IgD-negative memory B cell (primary cell): Measurements from ENCODE around the gene MCRIP1. TPM values are rescaled to one million over a fixed set of nuclear protein-coding genes. Genes with fewer than 3 reads are reported as not detected.

ENCODE experiments used
- H3K27ac Mint-ChIP-seq, 3 donors: one replicate each; pipeline ENCODE4 v1.8.0; 2020 to 2022; ENCODE audit warnings: mild to moderate bottlenecking in 3 of 3, mixed read lengths in 3 of 3, moderate library complexity in 1 of 3
- H3K27me3 Mint-ChIP-seq: one replicate; pipeline ENCODE4 v1.8.0; 2021; ENCODE audit warnings: mixed read lengths
- H3K36me3 Mint-ChIP-seq: one replicate; pipeline ENCODE4 v1.8.0; 2020; ENCODE audit warnings: mild to moderate bottlenecking, mixed read lengths
- H3K4me1 Mint-ChIP-seq, 3 donors: one replicate each; pipeline ENCODE4 v1.8.0; 2020 to 2022; ENCODE audit warnings: mixed read lengths in 3 of 3, mild to moderate bottlenecking in 1 of 3
- H3K4me3 Mint-ChIP-seq, 4 donors: one replicate each; pipeline ENCODE4 v1.8.0; 2020 to 2022; ENCODE audit warnings: mild to moderate bottlenecking in 4 of 4, mixed read lengths in 4 of 4, moderate library complexity in 3 of 4
- H3K9me3 Mint-ChIP-seq, 3 donors: one replicate each; pipeline ENCODE4 v1.8.0; 2020 to 2021; ENCODE audit warnings: mixed read lengths in 3 of 3, mild to moderate bottlenecking in 1 of 3
- polyA plus RNA-seq: library from polyadenylated mRNA; unstranded; fragments of 300-500 nt; fragmentation: Illumina TruSeq; gene quantifications from one replicate; pipeline ENCODE4 v1.2.3, GENCODE V29; 2021

The MCRIP1 gene
- 66.4 TPM for polyA plus RNA-seq

GRCh38 chr17:81833160-81833920 is at the start of gene MCRIP1:
MCRIP1 (minus strand) TSS chr17:81833291; CDS start chr17:81824506, 8,785 bp downstream.
- H3K27me3 Mint-ChIP-seq, result no peaks in the 10 kb centered on the region
- no peaks in the 10 kb centered on the region for H3K36me3 Mint-ChIP-seq
- H3K27ac Mint-ChIP-seq, result peak within 1 kb of the TSS; percentile 83 to 96 (median 92)
- H3K4me3 Mint-ChIP-seq, result peak within 1 kb of the TSS; percentile 85 to 95 (median 90)
- H3K4me1 Mint-ChIP-seq, result peaks cover 7 to 18% (median 14%) of the 10 kb centered on the region in 3 donors
- H3K9me3 Mint-ChIP-seq, result no peaks in the 10 kb centered on the region

- H3K4me3 Mint-ChIP-seq, result no peak overlapping the region
- H3K9me3 Mint-ChIP-seq, result no peaks in the 10 kb centered on the region
- H3K27ac Mint-ChIP-seq, result peak overlapping the region in 1 of 3 donors; percentile 43
- H3K27me3 Mint-ChIP-seq, result no peaks in the 10 kb centered on the region
- peaks cover 8% of the 10 kb centered on the region for H3K36me3 Mint-ChIP-seq
- H3K4me1 Mint-ChIP-seq, result peaks cover 0 to 2% (median 0%) of the 10 kb centered on the region in 3 donors
Measured at GRCh38 chr17:81879121-81879520, 46.0 kb upstream of the MCRIP1 start.

GRCh38 chr17:81878294-81878693 is 45.2 kb upstream of the MCRIP1 start:
- no peaks in the 10 kb centered on the region for H3K27me3 Mint-ChIP-seq
- peaks cover 0 to 7% (median 0%) of the 10 kb centered on the region in 3 donors for H3K4me1 Mint-ChIP-seq
- peak overlapping the region in 1 of 3 donors; percentile 45 for H3K27ac Mint-ChIP-seq
- H3K4me3 Mint-ChIP-seq, result peak overlapping the region in 1 of 4 donors; percentile 82
- H3K9me3 Mint-ChIP-seq, result no peaks in the 10 kb centered on the region
- peaks cover 8% of the 10 kb centered on the region for H3K36me3 Mint-ChIP-seq

- Mint-ChIP-seq H3K27ac (peak overlapping the region in 2 of 3 donors; percentile 35 to 92), H3K27me3 (no peaks in the 10 kb centered on the region), H3K36me3 (peaks cover 8% of the 10 kb centered on the region), H3K4me1 (peaks cover 0 to 11% (median 4%) of the 10 kb centered on the region in 3 donors), H3K9me3 (no peaks in the 10 kb centered on the region), H3K4me3 (peak overlapping the region in 1 of 4 donors; percentile 82)
Measured at GRCh38 chr17:81877569-81877968, 44.5 kb upstream of the MCRIP1 start.

- Mint-ChIP-seq H3K27ac (peak overlapping the region; percentile 94 to 99 (median 96)), H3K27me3 (no peaks in the 10 kb centered on the region), H3K4me1 (peaks cover 13 to 20% (median 13%) of the 10 kb centered on the region in 3 donors), H3K36me3 (peaks cover 2% of the 10 kb centered on the region), H3K4me3 (peak overlapping the region; percentile 87 to 95 (median 92)), H3K9me3 (no peaks in the 10 kb centered on the region)
Measured at GRCh38 chr17:81871387-81872230, 38.5 kb upstream of the MCRIP1 start.

- Mint-ChIP-seq H3K4me3 (peak within 1 kb of the TSS; percentile 87 to 97 (median 96)), H3K27me3 (no peaks in the 10 kb centered on the region), H3K9me3 (no peaks in the 10 kb centered on the region), H3K27ac (peak within 1 kb of the TSS; percentile 94 to 99 (median 97)), H3K4me1 (peaks cover 13 to 20% (median 13%) of the 10 kb centered on the region in 3 donors), H3K36me3 (peaks cover 2% of the 10 kb centered on the region)
Measured at GRCh38 chr17:81870981-81871386, 37.9 kb upstream of the MCRIP1 start, which contains the start of gene ARHGDIA. ARHGDIA (minus strand) TSS chr17:81871337; CDS start chr17:81869930, 1,407 bp downstream.

- H3K9me3 Mint-ChIP-seq, result no peaks in the 10 kb centered on the region
- H3K36me3 Mint-ChIP-seq, result peaks cover 2% of the 10 kb centered on the region
- peak overlapping the region; percentile 93 to 99 (median 97) for H3K27ac Mint-ChIP-seq
- H3K4me3 Mint-ChIP-seq, result peak overlapping the region; percentile 83 to 97 (median 94)
- H3K27me3 Mint-ChIP-seq, result no peaks in the 10 kb centered on the region
- H3K4me1 Mint-ChIP-seq, result peaks cover 13 to 20% (median 14%) of the 10 kb centered on the region in 3 donors
Measured at GRCh38 chr17:81870131-81870980, 37.3 kb upstream of the MCRIP1 start.

GRCh38 chr17:81869221-81870130 is 36.4 kb upstream of the MCRIP1 start:
- Mint-ChIP-seq H3K27me3 (no peaks in the 10 kb centered on the region), H3K4me1 (peaks cover 13 to 22% (median 14%) of the 10 kb centered on the region in 3 donors)

GRCh38 chr17:81868674-81869220 is 35.7 kb upstream of the MCRIP1 start:
- no peaks in the 10 kb centered on the region for H3K9me3 Mint-ChIP-seq
- H3K36me3 Mint-ChIP-seq, result peaks cover 4% of the 10 kb centered on the region
- H3K4me3 Mint-ChIP-seq, result peak overlapping the region in 3 of 4 donors; percentile 92 to 97 (median 96)

More at GRCh38 chr17:81869221-81870130, 36.4 kb upstream of the MCRIP1 start:
- H3K9me3 Mint-ChIP-seq, result no peaks in the 10 kb centered on the region
- H3K27ac Mint-ChIP-seq, result peak overlapping the region; percentile 93 to 99 (median 97)
- H3K4me3 Mint-ChIP-seq, result peak overlapping the region; percentile 83 to 97 (median 94)
- peaks cover 2% of the 10 kb centered on the region for H3K36me3 Mint-ChIP-seq

GRCh38 chr17:81867991-81868673 is 35.0 kb upstream of the MCRIP1 start:
- Mint-ChIP-seq H3K27me3 (no peaks in the 10 kb centered on the region), H3K9me3 (no peaks in the 10 kb centered on the region), H3K27ac (peak overlapping the region; percentile 53 to 99 (median 97)), H3K4me1 (peaks cover 16 to 20% (median 19%) of the 10 kb centered on the region in 3 donors), H3K4me3 (peak overlapping the region in 1 of 4 donors; percentile 73), H3K36me3 (peaks cover 4% of the 10 kb centered on the region)

More at GRCh38 chr17:81868674-81869220, 35.7 kb upstream of the MCRIP1 start:
- peak overlapping the region; percentile 93 to 99 (median 97) for H3K27ac Mint-ChIP-seq
- H3K27me3 Mint-ChIP-seq, result no peaks in the 10 kb centered on the region
- H3K4me1 Mint-ChIP-seq, result peaks cover 14 to 19% (median 14%) of the 10 kb centered on the region in 3 donors

- Mint-ChIP-seq H3K4me3 (peak overlapping the region in 2 of 4 donors; percentile 27 to 73), H3K9me3 (no peaks in the 10 kb centered on the region), H3K27me3 (no peaks in the 10 kb centered on the region), H3K27ac (peak overlapping the region; percentile 63 to 99 (median 91)), H3K4me1 (peaks cover 12 to 20% (median 19%) of the 10 kb centered on the region in 3 donors), H3K36me3 (peaks cover 4% of the 10 kb centered on the region)
Measured at GRCh38 chr17:81867170-81867990, 34.3 kb upstream of the MCRIP1 start.
